Activated T-helper 1 cell treated with anti-CD3 and anti-CD28 coated beads, Interleukin-12 subunit alpha, Interleukin-12 subunit beta, Interleukin-2, Interleukin-4 antibody, amounts not matched to agents 30 ng/mL and 10 ng/mL and 1 ng/mL, durations not matched to agents 14 hours and 24 hours and 36 hours (primary cell): Measurements from ENCODE around the gene CYTL1. TPM values are rescaled to one million over a fixed set of nuclear protein-coding genes. Genes with fewer than 3 reads are reported as not detected.

Experiments
- DNase-seq: peaks from one replicate; pipeline ENCODE4 v3.0.0; 2021; ENCODE audit warnings: low spot score
- H3K27ac Mint-ChIP-seq: one replicate; pipeline ENCODE4 v1.8.0; 2021; ENCODE audit warnings: mild to moderate bottlenecking, mixed read lengths
- H3K27me3 Mint-ChIP-seq: one replicate; pipeline ENCODE4 v1.8.0; 2022; ENCODE audit warnings: mild to moderate bottlenecking, moderate library complexity, mixed read lengths; ENCODE audit not compliant: insufficient read depth
- H3K36me3 Mint-ChIP-seq: one replicate; pipeline ENCODE4 v1.8.0; 2021; ENCODE audit warnings: low read depth, mixed read lengths
- H3K4me1 Mint-ChIP-seq: one replicate; pipeline ENCODE4 v1.8.0; 2021; ENCODE audit warnings: low read depth, mixed read lengths
- H3K4me3 Mint-ChIP-seq: one replicate; pipeline ENCODE4 v1.8.0; 2021; ENCODE audit warnings: mild to moderate bottlenecking, moderate library complexity, mixed read lengths
- H3K9me3 Mint-ChIP-seq: one replicate; pipeline ENCODE4 v1.8.0; 2021; ENCODE audit warnings: mixed read lengths
- intact Hi-C: fragments of 100-400 bp; cut with micrococcal nuclease; formaldehyde crosslinking; loops from one replicate; pipeline ENCODE4 v1.15.1; 2024
- total RNA-seq: library from RNA; stranded (reverse); gene quantifications from 2 replicates; pipeline ENCODE4 v1.2.3, GENCODE V29; 2022

CYTL1 gene
- total RNA-seq, 1 donor from 2014 or later = not detected

GRCh38 chr4:4968161-4968725 lies 51.0 kb downstream of the CYTL1 start:
- Mint-ChIP-seq H3K4me3 (no peak overlapping the region), H3K27ac (no peak overlapping the region), H3K36me3 (no peaks in the 10 kb centered on the region), H3K4me1 (no peaks in the 10 kb centered on the region), H3K9me3 (peaks cover 9% of the 10 kb centered on the region), H3K27me3 (no peaks in the 10 kb centered on the region)
- intact Hi-C loops = no loop called here
- no peak for DNase-seq

Other genes starting within 250 kb of the CYTL1 start
- gene MSX1, start 159.8 kb downstream of the CYTL1 start, total RNA-seq = not detected in 2 replicates
- gene STK32B, start 32.0 kb upstream of the CYTL1 start, total RNA-seq = not detected in 2 replicates